HepG2 (cell line): ENCODE results near the gene TBC1D2B.

Experiments
- HDAC1 ChIP-seq: sonication (generic); formaldehyde crosslinking; IDR thresholded peaks from 2 replicates; pipeline ENCODE4 v1.5.1; 2020; ENCODE audit warnings: mild to moderate bottlenecking, missing genetic modification reagents
- MYC ChIP-seq: sonication (generic); formaldehyde crosslinking; IDR thresholded peaks from 2 replicates; pipeline ENCODE4 v1.9.0; 2021; ENCODE audit warnings: missing genetic modification reagents, borderline replicate concordance
- PAWR ChIP-seq: sonication (generic); formaldehyde crosslinking; IDR thresholded peaks from 2 replicates; pipeline ENCODE4 v1.4.0; 2020; ENCODE audit warnings: missing genetic modification reagents, mild to moderate bottlenecking, borderline replicate concordance
- POLR2AphosphoS5 ChIP-seq: IDR thresholded peaks from 2 replicates; pipeline ENCODE4 v1.6.1; 2012; ENCODE audit warnings: low read depth, low read length
- ZBTB7A ChIP-seq: sonication (generic); formaldehyde crosslinking; IDR thresholded peaks from 2 replicates; pipeline ENCODE4 v1.8.0; 2022; ENCODE audit warnings: mild to moderate bottlenecking, missing genetic modification reagents
- ZNF292 ChIP-seq: sonication (generic); formaldehyde crosslinking; IDR thresholded peaks from 2 replicates; pipeline ENCODE4 v1.8.1; 2022; ENCODE audit warnings: mild to moderate bottlenecking, low read depth, missing genetic modification reagents, borderline replicate concordance

GRCh38 chr15:78069052-78069414, 8.5 kb downstream of the TBC1D2B start:
- TF ChIP-seq HDAC1 (no peak), PAWR (no peak), MYC (CRISPR knock-in tag) (no peak), POLR2AphosphoS5 (no peak), ZBTB7A (CRISPR knock-in tag) (no peak), ZNF292 (CRISPR knock-in tag) (no peak)
